Upper lobe of left lung (tissue), 6 donors: Measurements from ENCODE around the gene EYA4. TPM values are rescaled to one million over a fixed set of nuclear protein-coding genes. Genes with fewer than 3 reads are reported as not detected.
"Not testable (repeated sequence)": the region's sequence is repeated elsewhere in the genome, so short reads cannot be mapped to it uniquely, and the experiment has no call there.

Experiments used
- ATAC-seq, 2 donors: fragments of 200-7000 bp; cut with Tn5 transposase; one replicate each; pipeline ENCODE4 v1.9.1; 2022; ENCODE audit warnings: mild to moderate bottlenecking in 2 of 2, moderate library complexity in 2 of 2; ENCODE audit not compliant: low FRiP score in 2 of 2
- DNase-seq, 2 donors: peaks; one replicate each; pipeline ENCODE4 v3.0.0-alpha.2; 2019 to 2020
- H3K27ac ChIP-seq, 4 donors: fragments of 200-600 bp; sonication (generic); one replicate each; pipeline ENCODE4 v1.5.1; 2016 to 2019
- H3K27me3 ChIP-seq, 4 donors: fragments of 200-600 bp; sonication (generic); one replicate each; pipeline ENCODE4 v1.5.1; 2017 to 2019
- H3K36me3 ChIP-seq, 4 donors: fragments of 200-600 bp; sonication (generic); one replicate each; pipeline ENCODE4 v1.5.1; 2016 to 2019
- H3K4me1 ChIP-seq, 4 donors: fragments of 200-600 bp; sonication (generic); one replicate each; pipeline ENCODE4 v1.5.1; 2018 to 2019
- H3K4me3 ChIP-seq, 4 donors: fragments of 200-600 bp; sonication (generic); one replicate each; pipeline ENCODE4 v1.5.1; 2017 to 2019; ENCODE audit warnings: mild to moderate bottlenecking in 2 of 4, moderate library complexity in 1 of 4
- H3K9me3 ChIP-seq, 4 donors: fragments of 200-600 bp; sonication (generic); one replicate each; pipeline ENCODE4 v1.5.1; 2018 to 2019
- CTCF ChIP-seq, 6 experiments: fragments of 450-650 bp in 4 of 6; fragments of 200-600 bp in 2 of 6; sonication (generic) in 2 of 6; IDR thresholded peaks; one replicate each; pipeline ENCODE4 v1.5.1; 2016 to 2019; ENCODE audit warnings: antibody characterized with exemption in 6 of 6
- EP300 ChIP-seq, 4 donors: sonication (generic); formaldehyde crosslinking; IDR thresholded peaks; one replicate each; pipeline ENCODE4 v1.5.1; 2017; ENCODE audit warnings: antibody characterized with exemption in 4 of 4, control low read depth in 2 of 4
- POLR2A ChIP-seq, 4 donors: fragments of 450-650 bp; IDR thresholded peaks; one replicate each; pipeline ENCODE4 v1.5.1; 2016 to 2017; ENCODE audit warnings: antibody characterized with exemption in 4 of 4, mild to moderate bottlenecking in 2 of 4
- POLR2AphosphoS5 ChIP-seq, 2 donors: sonication (generic); formaldehyde crosslinking; IDR thresholded peaks; one replicate each; pipeline ENCODE4 v1.5.1; 2017; ENCODE audit warnings: antibody characterized with exemption in 2 of 2
- WGBS, 2 donors: methylation state at CpG; one replicate each; pipeline ENCODE4 v1.1.5; 2017 to 2018; 5-methylcytosine and 5-hydroxymethylcytosine counted together
- total RNA-seq, 6 donors: library from RNA; depleted of rRNA in 4 of 6; stranded (reverse); fragments of >200 nt in 4 of 6; gene quantifications; one replicate each; pipeline versions ENCODE4 v1.1.0 to v1.2.1, GENCODE V29; 2016 to 2021
- donor health status: DM: no; HTN: no; CAD: no; lungs with moderate emphysema.
- donor health status: DM: no; HTN: yes; CAD: no; lungs with severe emphysema.

The EYA4 gene
- total RNA-seq, 6 donors from 2014 or later: 1.0 to 8.9 (median 4.2) TPM

DNA sequence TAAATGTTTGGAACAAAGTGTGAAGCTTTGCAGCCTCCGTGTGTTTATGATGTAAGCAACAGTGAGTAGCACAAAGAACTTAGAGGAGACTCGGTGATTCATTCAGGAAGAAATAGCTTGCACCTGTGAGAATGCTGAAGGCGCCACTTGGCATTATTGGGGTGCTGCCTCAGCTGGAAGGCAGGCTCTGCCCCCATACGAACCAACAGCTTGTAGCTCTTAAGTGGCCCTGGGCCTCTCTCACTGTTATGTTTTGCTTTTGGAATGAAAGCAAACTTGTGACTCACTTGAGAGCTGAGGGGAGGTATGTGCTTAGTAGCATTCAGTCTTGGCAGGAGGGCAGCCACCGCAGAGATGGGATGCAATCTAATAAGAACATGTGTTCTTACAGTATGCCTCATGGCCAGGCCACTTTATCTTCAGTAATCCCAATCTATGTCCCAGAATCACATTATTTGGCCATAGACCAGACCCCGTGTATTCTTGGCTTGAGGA is 310.7 kb downstream of the EYA4 start:
- Histone ChIP-seq H3K36me3 (no peaks in the 10 kb centered on the region), H3K4me3 (no peak overlapping the region), H3K27ac (no peak overlapping the region), H3K9me3 (no peaks in the 10 kb centered on the region), H3K4me1 (peaks cover 0 to 12% (median 3%) of the 10 kb centered on the region in 4 donors), H3K27me3 (no peaks in the 10 kb centered on the region)
- TF ChIP-seq POLR2AphosphoS5 (IDR thresholded peaks at IDR 0.05) (peak in 1 of 2 donors; percentile 8), POLR2A (IDR thresholded peaks at IDR 0.05) (no peak)
- DNase-seq (peak in 1 of 2 donors; percentile 52), ATAC-seq (peak; percentile 86 to 87)
- 47 to 48% methylated on average over 6 of the region's 6 CpGs for WGBS, 2 donors

- peak in 1 of 2 donors; percentile 47 for ATAC-seq
- TF ChIP-seq CTCF (IDR thresholded peaks at IDR 0.05) (peak in 5 of 6 experiments; percentile 30 to 52 (median 40)), POLR2AphosphoS5 (IDR thresholded peaks at IDR 0.05) (no peak)
- peak in 1 of 2 donors; percentile 26 for DNase-seq
- Histone ChIP-seq H3K4me1 (peaks cover 0 to 12% (median 3%) of the 10 kb centered on the region in 4 donors), H3K9me3 (no peaks in the 10 kb centered on the region), H3K36me3 (no peaks in the 10 kb centered on the region), H3K27me3 (no peaks in the 10 kb centered on the region), H3K4me3 (no peak overlapping the region), H3K27ac (no peak overlapping the region)
- 14 to 17% methylated on average over 4 of the region's 4 CpGs for WGBS, 2 donors
Observed at GRCh38 chr6:133553652-133554051, 312.5 kb downstream of the EYA4 start.

DNA sequence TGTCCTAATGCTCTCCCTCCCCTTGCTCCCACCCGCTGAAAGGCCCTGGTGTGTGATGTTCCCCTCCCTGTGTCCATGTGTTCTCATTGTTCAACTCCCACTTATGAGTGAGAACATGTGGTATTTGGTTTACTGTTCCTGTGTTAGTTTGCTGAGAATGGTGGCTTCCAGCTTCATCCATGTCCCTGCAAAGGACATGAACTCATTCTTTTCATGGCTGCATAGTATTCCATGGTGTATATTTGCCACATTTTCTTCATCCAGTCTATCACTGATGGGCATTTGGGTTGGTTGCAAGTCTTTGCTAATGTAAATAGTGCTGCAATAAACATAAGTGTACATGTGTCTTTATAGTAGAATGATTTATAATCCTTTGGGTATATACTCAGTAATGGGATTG is 313.0 kb downstream of the EYA4 start:
- ATAC-seq, H3K9me3 ChIP-seq, H3K36me3 ChIP-seq, H3K4me3 ChIP-seq, H3K27ac ChIP-seq, DNase-seq, H3K27me3 ChIP-seq: not testable (repeated sequence)
- 77 to 94% methylated on average over 1 of the region's 1 CpG for WGBS, 2 donors
- H3K4me1 ChIP-seq: peaks cover 0 to 10% (median 3%) of the 10 kb centered on the region in 4 donors

DNA sequence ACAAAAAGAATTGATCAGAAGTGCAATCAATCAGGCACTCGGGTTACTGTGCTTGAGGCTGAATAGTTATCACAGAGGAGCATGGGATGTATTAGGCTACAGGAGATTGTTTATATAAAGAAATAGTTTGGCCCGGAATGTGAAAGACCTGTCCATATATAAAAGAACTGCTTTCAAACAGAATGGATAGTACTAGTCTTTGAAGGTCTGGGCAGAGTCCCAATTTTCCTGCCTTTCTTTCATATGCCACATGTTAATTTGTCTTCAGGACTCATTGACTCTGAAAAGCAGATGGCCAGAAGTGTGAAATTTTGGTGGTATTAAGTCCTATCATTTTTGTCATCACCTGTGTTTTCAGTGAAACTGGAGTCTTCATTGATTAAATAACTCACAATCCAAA is 314.5 kb downstream of the EYA4 start:
- H3K27ac ChIP-seq: no peak overlapping the region
- no peak for ATAC-seq

DNA sequence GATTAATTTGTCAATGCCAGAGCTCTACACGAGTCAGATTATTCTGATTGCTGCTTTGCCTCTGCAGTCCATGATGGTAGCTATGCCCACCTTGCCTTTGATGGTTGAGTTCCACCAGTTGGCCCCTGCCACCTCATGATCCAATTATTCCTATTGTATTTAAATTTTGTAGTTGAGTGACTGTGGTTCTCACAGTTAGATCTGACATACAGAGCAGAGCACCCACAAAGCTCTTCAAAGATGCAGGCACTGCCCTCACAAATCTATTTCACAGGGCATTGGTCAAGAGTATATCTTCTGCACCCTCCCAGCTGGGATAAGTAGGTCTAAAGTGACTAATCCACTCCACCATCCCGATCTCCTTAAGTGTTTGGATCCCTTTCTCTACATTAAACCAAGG is 318.8 kb downstream of the EYA4 start:
- Histone ChIP-seq H3K27ac (no peak overlapping the region), H3K4me3 (no peak overlapping the region), H3K27me3 (no peaks in the 10 kb centered on the region), H3K36me3 (no peaks in the 10 kb centered on the region), H3K9me3 (peaks cover 0 to 6% (median 0%) of the 10 kb centered on the region in 4 donors), H3K4me1 (no peaks in the 10 kb centered on the region)
- no peak for TF ChIP-seq CTCF (IDR thresholded peaks at IDR 0.05)
- TF ChIP-seq POLR2A (IDR thresholded peaks at IDR 0.05): no peak
- no peak for TF ChIP-seq EP300 (IDR thresholded peaks at IDR 0.05)
- no peak for TF ChIP-seq POLR2AphosphoS5 (IDR thresholded peaks at IDR 0.05)
- ATAC-seq (no peak), DNase-seq (no peak)
- WGBS, 2 donors: 69 to 84% methylated on average over 2 of the region's 2 CpGs

More for the DNA sequence above, 314.5 kb downstream of the EYA4 start:
- Histone ChIP-seq H3K9me3 (peaks cover 0 to 6% (median 0%) of the 10 kb centered on the region in 4 donors), H3K4me1 (peaks cover 0 to 7% (median 3%) of the 10 kb centered on the region in 4 donors), H3K27me3 (no peaks in the 10 kb centered on the region), H3K4me3 (no peak overlapping the region), H3K36me3 (no peaks in the 10 kb centered on the region)
- no peak for DNase-seq
- 48 to 49% methylated on average over 2 of the region's 2 CpGs for WGBS, 2 donors
- TF ChIP-seq POLR2AphosphoS5 (IDR thresholded peaks at IDR 0.05) (no peak), CTCF (IDR thresholded peaks at IDR 0.05) (no peak), POLR2A (IDR thresholded peaks at IDR 0.05) (no peak)

GRCh38 chr6:133567636-133568035 is 326.5 kb downstream of the EYA4 start:
- H3K27ac ChIP-seq: no peak overlapping the region
- WGBS, 2 donors: 79 to 84% methylated on average over 6 of the region's 6 CpGs
- H3K4me3 ChIP-seq: no peak overlapping the region
- ATAC-seq (no peak), DNase-seq (no peak)
- H3K27me3 ChIP-seq: no peaks in the 10 kb centered on the region
- no peaks in the 10 kb centered on the region for H3K9me3 ChIP-seq
- no peaks in the 10 kb centered on the region for H3K36me3 ChIP-seq
- TF ChIP-seq POLR2A (IDR thresholded peaks at IDR 0.05): no peak
- TF ChIP-seq EP300 (IDR thresholded peaks at IDR 0.05): no peak
- TF ChIP-seq POLR2AphosphoS5 (IDR thresholded peaks at IDR 0.05): no peak
- TF ChIP-seq CTCF (IDR thresholded peaks at IDR 0.05): no peak
- peaks cover 0 to 8% (median 5%) of the 10 kb centered on the region in 4 donors for H3K4me1 ChIP-seq
